Testis (tissue), 3 donors: ENCODE results near the gene CCL27. TPM values are rescaled to one million over a fixed set of nuclear protein-coding genes. Genes with fewer than 3 reads are reported as not detected.
A peak's percentile ranks its signal among the peaks of the same experiment; 100 is the strongest.

Experiments
- DNase-seq: peaks from one replicate; pipeline ENCODE4 v3.0.0-alpha.2; 2019
- H3K27ac ChIP-seq, 2 donors: fragments of 200-600 bp; sonication (generic); one replicate each; pipeline ENCODE4 v1.5.1; 2019
- H3K27me3 ChIP-seq: fragments of 200-600 bp; sonication (generic); one replicate; pipeline ENCODE4 v1.5.1; 2019
- H3K36me3 ChIP-seq: fragments of 200-600 bp; sonication (generic); one replicate; pipeline ENCODE4 v1.5.1; 2017; ENCODE audit warnings: low read depth; ENCODE audit errors: missing control alignments
- H3K4me1 ChIP-seq: fragments of 200-600 bp; sonication (generic); one replicate; pipeline ENCODE4 v1.5.1; 2019
- H3K4me3 ChIP-seq, 2 donors: fragments of 200-600 bp; sonication (generic); one replicate each; pipeline ENCODE4 v1.5.1; 2017 to 2019
- H3K9me3 ChIP-seq: fragments of 200-600 bp; sonication (generic); one replicate; pipeline ENCODE4 v1.5.1; 2017
- POLR2A ChIP-seq: fragments of 450-650 bp; IDR thresholded peaks from one replicate; pipeline ENCODE4 v1.6.1; 2017; ENCODE audit warnings: antibody characterized with exemption, mild to moderate bottlenecking, moderate library complexity
- WGBS, 2 donors: methylation state at CpG; one replicate each; pipeline ENCODE4 v1.1.5; 2018; 5-methylcytosine and 5-hydroxymethylcytosine counted together
- intact Hi-C: fragments of 100-400 bp; cut with DNase I; formaldehyde crosslinking; loops from one replicate; pipeline ENCODE4 v1.15.1; 2023; ENCODE audit warnings: low total_unique reads
- polyA plus RNA-seq: library from polyadenylated mRNA; stranded (reverse); fragments of 350-450 nt; fragmentation: Illumina TruSeq; extraction: RNeasy Lipid Tissue Mini Kit (QIAGEN cat#74804); gene quantifications from one replicate; pipeline ENCODE4 v1.2.3, GENCODE V29; 2014; ENCODE audit warnings: low read depth, low replicate concordance; ENCODE audit not compliant: insufficient read depth
- total RNA-seq, 2 donors: library from RNA; depleted of rRNA; stranded (reverse); fragments of >200 nt; gene quantifications; one replicate each; pipeline ENCODE4 v1.2.3, GENCODE V29; 2016
- TF ChIP-seq, protein P1 (sequence below), 3 experiments: fragments of 450-650 bp in 2 of 3; fragments of 200-600 bp in 1 of 3; sonication (generic) in 1 of 3; IDR thresholded peaks; one replicate each; pipeline ENCODE4 v1.5.1; 2016 to 2019; ENCODE audit warnings: antibody characterized with exemption in 3 of 3, mild to moderate bottlenecking in 2 of 3, moderate library complexity in 1 of 3

CCL27 gene
- total and polyA plus RNA-seq, 3 donors from 2014 or later: 1.4 to 3.1 TPM; not detected in 1

- Histone ChIP-seq H3K36me3 (no peaks in the 10 kb centered on the region), H3K27ac (no peak overlapping the region), H3K4me3 (no peak overlapping the region), H3K27me3 (no peaks in the 10 kb centered on the region), H3K9me3 (no peaks in the 10 kb centered on the region), H3K4me1 (peaks cover 14% of the 10 kb centered on the region)
- peak; percentile 73 for DNase-seq
- 28 to 43% methylated on average over 3 of the region's 3 CpGs for WGBS, 2 donors
- no peak for TF ChIP-seq POLR2A
- TF ChIP-seq, protein P1, sequence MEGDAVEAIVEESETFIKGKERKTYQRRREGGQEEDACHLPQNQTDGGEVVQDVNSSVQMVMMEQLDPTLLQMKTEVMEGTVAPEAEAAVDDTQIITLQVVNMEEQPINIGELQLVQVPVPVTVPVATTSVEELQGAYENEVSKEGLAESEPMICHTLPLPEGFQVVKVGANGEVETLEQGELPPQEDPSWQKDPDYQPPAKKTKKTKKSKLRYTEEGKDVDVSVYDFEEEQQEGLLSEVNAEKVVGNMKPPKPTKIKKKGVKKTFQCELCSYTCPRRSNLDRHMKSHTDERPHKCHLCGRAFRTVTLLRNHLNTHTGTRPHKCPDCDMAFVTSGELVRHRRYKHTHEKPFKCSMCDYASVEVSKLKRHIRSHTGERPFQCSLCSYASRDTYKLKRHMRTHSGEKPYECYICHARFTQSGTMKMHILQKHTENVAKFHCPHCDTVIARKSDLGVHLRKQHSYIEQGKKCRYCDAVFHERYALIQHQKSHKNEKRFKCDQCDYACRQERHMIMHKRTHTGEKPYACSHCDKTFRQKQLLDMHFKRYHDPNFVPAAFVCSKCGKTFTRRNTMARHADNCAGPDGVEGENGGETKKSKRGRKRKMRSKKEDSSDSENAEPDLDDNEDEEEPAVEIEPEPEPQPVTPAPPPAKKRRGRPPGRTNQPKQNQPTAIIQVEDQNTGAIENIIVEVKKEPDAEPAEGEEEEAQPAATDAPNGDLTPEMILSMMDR (IDR thresholded peaks at IDR 0.05): peak; percentile 66 to 83 (median 73)
- intact Hi-C loops: no loop called here
These were observed 28.5 kb downstream of the CCL27 start for GRCh38 chr9:34633851-34634550.

- H3K4me1 ChIP-seq: peaks cover 15% of the 10 kb centered on the region
- WGBS, 2 donors: 54 to 62% methylated on average over 5 of the region's 5 CpGs
These were observed 29.3 kb downstream of the CCL27 start for GRCh38 chr9:34633166-34633565.

GRCh38 chr9:34630402-34631154 is 31.9 kb downstream of the CCL27 start:
- Histone ChIP-seq H3K4me1 (peaks cover 8% of the 10 kb centered on the region), H3K4me3 (no peak overlapping the region), H3K36me3 (no peaks in the 10 kb centered on the region), H3K27me3 (no peaks in the 10 kb centered on the region), H3K9me3 (no peaks in the 10 kb centered on the region), H3K27ac (no peak overlapping the region)
- TF ChIP-seq, protein P1 (IDR thresholded peaks at IDR 0.05): no peak
- TF ChIP-seq POLR2A: no peak
- 46 to 48% methylated on average over 5 of the region's 5 CpGs for WGBS, 2 donors
- peak; percentile 46 for DNase-seq
- intact Hi-C loops: no loop called here

More at GRCh38 chr9:34633166-34633565, 29.3 kb downstream of the CCL27 start:
- TF ChIP-seq, protein P1 (IDR thresholded peaks at IDR 0.05): no peak
- TF ChIP-seq POLR2A: no peak
- Histone ChIP-seq H3K9me3 (no peaks in the 10 kb centered on the region), H3K36me3 (no peaks in the 10 kb centered on the region), H3K27me3 (no peaks in the 10 kb centered on the region), H3K4me3 (no peak overlapping the region), H3K27ac (no peak overlapping the region)
- intact Hi-C loops: no loop called here
- no peak for DNase-seq

GRCh38 chr9:34629491-34629808 is 33.0 kb downstream of the CCL27 start:
- H3K36me3 ChIP-seq: no peaks in the 10 kb centered on the region
- no peak for DNase-seq
- TF ChIP-seq, protein P1 (IDR thresholded peaks at IDR 0.05): no peak
- no peak for TF ChIP-seq POLR2A
- intact Hi-C loops: no loop called here
- no peak overlapping the region for H3K4me3 ChIP-seq
- WGBS, 2 donors: 13 to 27% methylated on average over 5 of the region's 5 CpGs
- H3K27me3 ChIP-seq: no peaks in the 10 kb centered on the region
- peaks cover 12% of the 10 kb centered on the region for H3K4me1 ChIP-seq
- no peaks in the 10 kb centered on the region for H3K9me3 ChIP-seq
- no peak overlapping the region for H3K27ac ChIP-seq
